ENCODE measurements around the gene SYNPO2. TPM values are rescaled to one million over a fixed set of nuclear protein-coding genes. Genes with fewer than 3 reads are reported as not detected.

Gene SYNPO2
- total RNA-seq, 2 donors from 2014 or later: 0.17 to 0.36 TPM

DNA sequence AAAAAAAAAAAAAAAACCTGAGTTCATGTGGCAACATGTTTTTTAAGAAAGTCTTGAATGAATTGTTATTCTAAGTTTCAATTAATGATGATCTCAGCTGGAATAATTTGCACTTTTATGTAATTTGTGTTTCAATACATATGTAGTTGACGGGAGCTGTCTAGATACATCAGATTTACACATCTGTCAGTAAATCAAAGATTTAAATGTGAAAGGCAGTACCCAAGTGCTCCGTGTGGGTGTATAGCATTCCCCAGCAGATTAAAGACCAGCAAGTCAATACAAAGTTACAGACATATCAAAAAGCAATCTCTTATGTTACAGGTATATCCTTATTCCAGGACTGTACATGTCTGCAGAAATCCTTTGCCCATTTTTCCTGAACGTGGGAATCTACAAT lies 35.2 kb downstream of the SYNPO2 start:
- ATAC-seq (no peak), DNase-seq (ENCODE audit: low spot score) (no peak)
- H3K27ac Mint-ChIP-seq: no peak overlapping the region
- H3K4me3 Mint-ChIP-seq: no peak overlapping the region
- no peaks in the 10 kb centered on the region for H3K4me1 Mint-ChIP-seq (ENCODE audit: low read depth in 2 of 2)
- H3K36me3 Mint-ChIP-seq: no peaks in the 10 kb centered on the region
- no peaks in the 10 kb centered on the region for H3K9me3 Mint-ChIP-seq
- peaks cover 25 to 26% of the 10 kb centered on the region in 2 donors for H3K27me3 Mint-ChIP-seq

DNA sequence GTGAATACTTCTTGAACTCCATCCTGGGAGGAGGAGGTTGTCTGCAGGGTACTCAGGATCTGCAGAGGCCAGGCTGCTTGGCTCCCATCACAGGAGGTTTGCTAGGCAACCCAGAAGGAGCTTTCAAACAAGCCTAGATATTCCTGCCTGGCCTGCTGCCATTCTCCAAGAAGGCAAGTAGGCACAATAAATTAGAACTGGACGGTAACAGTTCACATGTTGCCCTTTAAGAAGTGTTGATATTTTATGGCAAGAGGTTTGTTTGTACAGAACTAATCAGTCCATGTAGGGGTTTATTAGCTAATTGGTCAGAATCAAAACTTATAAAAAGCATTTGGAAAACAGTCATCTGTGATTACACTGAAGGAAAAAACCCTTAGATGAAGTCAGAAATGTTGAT lies 39.3 kb downstream of the SYNPO2 start:
- Mint-ChIP-seq H3K4me3 (no peak overlapping the region), H3K36me3 (no peaks in the 10 kb centered on the region), H3K4me1 (ENCODE audit: low read depth in 2 of 2) (no peaks in the 10 kb centered on the region), H3K27ac (no peak overlapping the region), H3K9me3 (no peaks in the 10 kb centered on the region), H3K27me3 (peaks cover 8 to 11% of the 10 kb centered on the region in 2 donors)
- DNase-seq (ENCODE audit: low spot score): no peak
- ATAC-seq: no peak

DNA sequence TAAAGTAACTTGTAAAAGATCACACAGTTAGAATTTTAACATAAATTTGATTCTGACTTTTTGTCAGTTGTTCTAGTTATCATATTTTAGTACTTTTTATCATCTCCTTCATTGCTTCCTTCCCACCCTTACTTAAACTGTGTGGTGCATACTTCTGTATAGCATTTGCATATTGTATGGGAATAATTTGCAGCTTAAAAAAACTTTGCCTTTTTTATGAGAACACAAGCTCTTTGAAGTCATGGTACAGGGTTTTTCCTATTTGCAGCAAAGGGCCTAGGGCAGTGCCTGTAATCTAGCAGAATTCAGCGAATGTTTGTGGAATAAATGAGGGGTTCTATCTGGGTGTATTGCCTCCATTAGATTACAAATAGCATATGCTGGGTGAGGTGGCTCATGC lies 41.6 kb downstream of the SYNPO2 start:
- ATAC-seq (no peak), DNase-seq (ENCODE audit: low spot score) (no peak)
- Mint-ChIP-seq H3K27ac (no peak overlapping the region), H3K4me3 (no peak overlapping the region), H3K4me1 (ENCODE audit: low read depth in 2 of 2) (no peaks in the 10 kb centered on the region), H3K9me3 (no peaks in the 10 kb centered on the region), H3K36me3 (no peaks in the 10 kb centered on the region), H3K27me3 (peaks cover 9 to 15% of the 10 kb centered on the region in 2 donors)

DNA sequence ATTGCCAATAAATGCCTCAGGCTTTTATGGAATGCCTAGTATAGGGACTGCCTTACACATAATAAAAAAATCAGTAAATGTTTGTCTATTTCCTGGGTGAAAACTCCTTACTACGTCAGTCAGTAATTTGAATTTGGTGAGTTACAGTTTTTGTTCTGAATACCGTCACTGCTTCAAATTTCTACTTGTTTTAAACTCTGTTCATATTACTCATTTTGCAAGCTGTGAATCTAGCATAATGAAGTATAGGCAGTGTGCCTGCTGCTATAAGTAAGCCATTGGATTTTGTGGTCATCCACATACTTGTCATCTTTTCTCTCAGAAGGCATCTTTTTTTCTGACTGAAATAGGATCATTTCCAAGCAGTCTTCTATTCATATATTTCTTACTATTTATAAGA lies 43.1 kb downstream of the SYNPO2 start:
- H3K36me3 Mint-ChIP-seq: no peaks in the 10 kb centered on the region
- no peak for ATAC-seq

DNA sequence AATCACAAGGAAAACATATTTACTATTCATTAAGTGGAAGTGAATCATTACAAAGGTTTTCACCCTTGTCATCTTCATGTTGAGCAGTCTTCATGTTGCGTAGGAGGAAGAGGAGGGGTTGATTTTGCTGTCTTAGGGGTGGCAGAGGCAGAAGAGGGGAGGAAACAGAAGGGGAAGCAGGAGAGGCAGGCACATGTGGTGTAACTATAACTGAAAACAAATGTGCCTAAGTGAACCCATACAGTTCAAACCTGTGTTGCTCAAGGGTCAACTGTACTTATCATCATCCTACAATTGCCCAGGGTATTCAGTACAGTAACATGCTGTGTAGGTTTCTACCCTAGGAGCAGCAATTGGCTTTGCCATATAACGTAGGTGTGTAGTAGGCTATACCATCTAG lies 47.2 kb downstream of the SYNPO2 start:
- Mint-ChIP-seq H3K27ac (no peak overlapping the region), H3K4me3 (no peak overlapping the region), H3K27me3 (peaks cover 10 to 14% of the 10 kb centered on the region in 2 donors), H3K9me3 (no peaks in the 10 kb centered on the region), H3K36me3 (no peaks in the 10 kb centered on the region), H3K4me1 (ENCODE audit: low read depth in 2 of 2) (no peaks in the 10 kb centered on the region)
- ATAC-seq (no peak), DNase-seq (ENCODE audit: low spot score) (no peak)

More for the DNA sequence above, 43.1 kb downstream of the SYNPO2 start:
- Mint-ChIP-seq H3K4me3 (no peak overlapping the region), H3K27me3 (peaks cover 7 to 15% of the 10 kb centered on the region in 2 donors), H3K4me1 (ENCODE audit: low read depth in 2 of 2) (no peaks in the 10 kb centered on the region), H3K27ac (no peak overlapping the region), H3K9me3 (no peaks in the 10 kb centered on the region)
- DNase-seq (ENCODE audit: low spot score): no peak

DNA sequence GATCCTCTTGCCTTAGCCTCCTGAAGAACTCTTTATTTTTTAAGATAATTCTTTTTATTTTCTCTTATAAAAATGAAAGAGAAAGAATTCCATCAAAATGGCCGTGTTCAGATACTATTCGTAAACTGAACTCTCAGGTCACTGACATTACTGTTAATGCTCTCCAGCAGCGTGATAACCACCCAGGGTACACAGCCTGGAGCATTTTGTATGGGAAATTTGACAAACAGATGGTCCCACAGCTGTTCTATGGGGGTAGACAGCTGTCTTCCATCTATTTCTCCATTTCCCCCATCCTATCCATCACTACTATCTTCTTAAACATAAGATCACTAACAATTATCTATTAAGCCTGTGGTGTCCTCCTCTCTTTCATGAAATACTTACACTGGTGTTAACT lies 47.8 kb downstream of the SYNPO2 start:
- ATAC-seq: no peak
- Mint-ChIP-seq H3K27ac (no peak overlapping the region), H3K27me3 (peaks cover 16 to 20% of the 10 kb centered on the region in 2 donors), H3K9me3 (no peaks in the 10 kb centered on the region), H3K4me3 (no peak overlapping the region), H3K36me3 (no peaks in the 10 kb centered on the region), H3K4me1 (ENCODE audit: low read depth in 2 of 2) (no peaks in the 10 kb centered on the region)
- no peak for DNase-seq (ENCODE audit: low spot score)

DNA sequence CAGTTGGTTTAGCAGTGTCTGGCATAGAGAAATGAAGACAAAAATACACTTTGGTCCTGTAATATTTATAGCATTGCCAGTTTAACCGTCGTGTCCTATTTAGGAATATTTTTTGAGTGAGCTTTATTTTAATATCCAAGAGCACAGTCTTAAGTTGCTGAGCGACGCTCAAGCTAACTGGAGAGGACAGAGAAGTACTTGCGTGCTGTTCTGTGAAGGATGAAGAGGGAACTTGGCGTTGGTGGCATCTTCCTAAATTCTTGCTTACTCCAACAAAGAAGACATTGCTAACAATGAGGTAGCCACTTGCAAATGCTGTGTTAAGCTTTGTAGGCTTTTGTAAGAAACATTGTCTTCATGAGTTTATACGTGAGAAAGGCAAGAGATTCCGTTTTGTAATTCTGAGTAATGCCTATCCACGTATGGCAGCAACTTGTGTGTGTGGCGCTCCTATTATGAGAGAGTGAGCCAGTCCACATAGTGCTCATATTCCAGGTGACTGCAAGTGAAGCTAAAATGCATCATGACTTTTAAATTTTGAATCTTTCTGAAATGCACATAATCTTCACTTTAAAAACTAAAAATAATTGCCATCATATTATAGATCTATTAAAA lies 50.6 kb downstream of the SYNPO2 start:
- peaks cover 20 to 22% of the 10 kb centered on the region in 2 donors for H3K27me3 Mint-ChIP-seq
- H3K4me3 Mint-ChIP-seq: no peak overlapping the region
- H3K9me3 Mint-ChIP-seq: no peaks in the 10 kb centered on the region
- no peaks in the 10 kb centered on the region for H3K36me3 Mint-ChIP-seq
- no peaks in the 10 kb centered on the region for H3K4me1 Mint-ChIP-seq (ENCODE audit: low read depth in 2 of 2)
- H3K27ac Mint-ChIP-seq: no peak overlapping the region
- DNase-seq (ENCODE audit: low spot score): no peak
- ATAC-seq: no peak

DNA sequence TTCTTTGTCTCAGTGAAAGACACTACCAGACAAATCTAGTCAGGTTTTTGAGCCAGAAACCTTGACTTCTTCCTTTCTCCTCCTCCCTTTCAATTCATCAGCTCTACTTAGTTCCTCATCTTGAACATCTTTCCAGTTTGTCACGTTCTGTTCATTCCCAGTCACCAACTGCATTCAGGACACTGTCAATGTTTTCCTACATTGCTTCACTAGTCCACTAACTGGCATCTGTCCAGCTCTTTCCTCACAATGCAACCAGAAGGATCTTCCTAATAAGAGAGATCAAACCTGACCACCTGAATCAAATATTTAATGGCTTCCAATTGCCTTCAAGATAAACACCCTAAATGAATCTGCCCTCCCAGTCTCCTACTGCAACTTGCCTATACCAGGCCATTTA lies 52.5 kb downstream of the SYNPO2 start:
- Mint-ChIP-seq H3K27me3 (peaks cover 19 to 20% of the 10 kb centered on the region in 2 donors), H3K9me3 (no peaks in the 10 kb centered on the region), H3K4me3 (no peak overlapping the region), H3K4me1 (ENCODE audit: low read depth in 2 of 2) (no peaks in the 10 kb centered on the region), H3K36me3 (no peaks in the 10 kb centered on the region), H3K27ac (no peak overlapping the region)
- no peak for DNase-seq (ENCODE audit: low spot score)
- ATAC-seq: no peak

DNA sequence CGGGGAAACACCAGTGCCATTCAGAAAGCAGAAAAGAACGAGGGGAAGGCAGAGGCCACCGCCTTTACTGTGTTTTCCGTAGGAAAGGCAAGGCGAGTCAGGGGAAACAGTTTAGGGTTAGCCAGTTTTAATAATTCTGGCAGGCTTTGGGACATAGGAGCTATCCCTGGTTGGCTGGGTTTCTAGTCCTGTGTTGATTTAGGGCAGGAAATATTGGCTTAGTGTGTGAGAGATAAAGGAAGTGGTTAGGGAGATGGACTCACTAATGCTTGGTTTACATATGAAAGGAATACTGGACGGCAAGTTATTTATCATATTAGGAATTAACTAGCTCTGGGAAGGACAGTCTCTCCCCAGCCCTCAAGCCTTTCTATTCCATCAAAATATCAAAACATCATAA lies 53.1 kb downstream of the SYNPO2 start:
- H3K36me3 Mint-ChIP-seq: no peaks in the 10 kb centered on the region
- no peaks in the 10 kb centered on the region for H3K4me1 Mint-ChIP-seq (ENCODE audit: low read depth in 2 of 2)
- no peak for ATAC-seq
- H3K4me3 Mint-ChIP-seq: no peak overlapping the region
- H3K9me3 Mint-ChIP-seq: no peaks in the 10 kb centered on the region
- H3K27ac Mint-ChIP-seq: no peak overlapping the region
- H3K27me3 Mint-ChIP-seq: peaks cover 19 to 21% of the 10 kb centered on the region in 2 donors
- no peak for DNase-seq (ENCODE audit: low spot score)

DNA sequence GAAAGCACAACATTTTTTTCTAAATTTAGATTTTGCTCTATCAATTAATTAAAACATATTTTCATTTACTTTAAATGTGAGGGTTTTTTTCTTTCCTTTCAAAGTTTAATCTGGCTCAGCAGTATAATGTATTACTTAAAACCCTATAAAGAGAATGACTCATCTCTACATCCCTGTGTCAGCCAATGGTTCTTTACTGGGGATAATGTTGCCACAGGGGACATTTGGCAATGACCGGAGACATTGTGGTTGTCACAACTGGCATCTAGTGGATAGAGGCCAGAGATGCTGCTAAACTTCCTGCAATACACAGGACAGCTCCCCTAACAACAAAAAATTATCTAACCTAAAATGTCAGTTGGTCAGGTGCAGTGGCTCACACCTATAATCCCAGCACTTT lies 53.8 kb downstream of the SYNPO2 start:
- no peaks in the 10 kb centered on the region for H3K4me1 Mint-ChIP-seq (ENCODE audit: low read depth in 2 of 2)
- no peak overlapping the region for H3K4me3 Mint-ChIP-seq
- H3K9me3 Mint-ChIP-seq: no peaks in the 10 kb centered on the region
- peaks cover 16 to 26% of the 10 kb centered on the region in 2 donors for H3K27me3 Mint-ChIP-seq
- no peak for DNase-seq (ENCODE audit: low spot score)
- H3K36me3 Mint-ChIP-seq: no peaks in the 10 kb centered on the region
- H3K27ac Mint-ChIP-seq: no peak overlapping the region
- ATAC-seq: no peak

DNA sequence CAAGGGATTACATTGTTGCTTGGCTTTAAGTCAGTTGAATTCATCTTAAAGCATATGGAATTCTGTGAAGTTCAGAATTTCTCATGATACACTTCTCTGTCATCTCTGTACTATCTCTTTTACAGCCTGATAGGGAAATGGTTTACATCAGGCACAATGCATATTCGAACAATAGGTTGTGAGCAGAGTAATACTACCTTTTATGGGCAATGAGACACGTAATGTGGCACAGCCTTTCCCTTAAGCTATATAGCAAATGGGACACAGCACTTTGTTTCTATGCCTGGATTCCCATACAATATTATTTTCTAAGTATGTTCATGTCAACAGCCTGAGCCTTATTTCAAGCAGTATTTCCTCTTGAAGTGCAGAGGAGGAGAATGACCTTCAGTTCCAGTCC lies 58.4 kb downstream of the SYNPO2 start:
- Mint-ChIP-seq H3K4me3 (no peak overlapping the region), H3K36me3 (no peaks in the 10 kb centered on the region), H3K27me3 (peaks cover 2 to 7% of the 10 kb centered on the region in 2 donors), H3K9me3 (no peaks in the 10 kb centered on the region), H3K4me1 (ENCODE audit: low read depth in 2 of 2) (no peaks in the 10 kb centered on the region), H3K27ac (no peak overlapping the region)
- DNase-seq (ENCODE audit: low spot score) (no peak), ATAC-seq (no peak)

DNA sequence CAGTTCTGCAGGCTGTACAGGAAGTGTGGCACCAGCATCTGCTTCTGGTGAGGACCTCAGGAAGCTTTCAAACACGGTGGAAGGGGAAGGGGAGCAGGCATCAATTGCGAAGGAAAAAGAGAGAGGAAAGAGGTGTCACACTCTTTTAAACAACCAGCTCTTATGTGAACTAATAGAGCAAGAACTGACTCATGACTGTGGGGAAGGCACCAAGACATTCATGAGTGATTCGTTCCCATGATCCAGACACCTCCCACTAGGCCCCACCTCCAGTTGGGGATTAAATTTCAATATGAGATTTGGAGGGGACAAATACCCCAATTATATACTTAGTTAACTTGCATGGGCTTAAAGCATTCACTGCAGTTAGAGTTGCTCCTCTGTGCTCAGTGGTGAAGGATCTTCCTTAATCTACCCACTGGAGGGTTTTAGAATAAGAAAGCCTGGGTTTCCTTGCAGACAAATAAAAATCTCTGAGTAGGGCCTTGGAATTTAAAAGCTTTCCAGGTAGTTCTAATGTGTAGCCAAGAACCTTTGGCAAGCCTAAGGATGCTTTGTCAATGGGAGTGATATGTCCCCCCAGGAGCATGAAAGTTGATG lies 60.0 kb downstream of the SYNPO2 start:
- H3K27ac Mint-ChIP-seq: no peak overlapping the region
- H3K4me1 Mint-ChIP-seq (ENCODE audit: low read depth in 2 of 2): no peaks in the 10 kb centered on the region
- H3K36me3 Mint-ChIP-seq: no peaks in the 10 kb centered on the region
- H3K9me3 Mint-ChIP-seq: no peaks in the 10 kb centered on the region
- peaks cover 2 to 7% of the 10 kb centered on the region in 2 donors for H3K27me3 Mint-ChIP-seq
- H3K4me3 Mint-ChIP-seq: no peak overlapping the region
- ATAC-seq (no peak), DNase-seq (ENCODE audit: low spot score) (no peak)

DNA sequence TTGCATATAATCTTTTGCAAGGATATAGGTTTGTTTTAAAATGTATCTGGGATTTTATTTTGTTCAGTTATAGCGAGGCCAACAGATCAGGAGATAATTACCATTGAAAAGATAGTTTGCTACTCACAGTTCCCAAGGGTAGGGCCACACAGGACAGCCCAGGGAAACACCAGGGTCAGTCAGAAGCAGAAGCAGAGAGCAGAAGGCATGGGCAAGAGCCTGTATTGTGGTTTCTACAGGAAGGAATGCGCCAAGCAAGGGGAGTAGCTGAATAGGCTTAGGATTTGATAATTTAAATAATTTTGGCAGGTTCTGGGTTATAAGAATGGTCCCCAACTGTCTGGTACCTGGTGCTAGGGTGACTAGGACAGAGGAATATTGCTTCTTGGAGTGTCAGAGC lies 61.6 kb downstream of the SYNPO2 start:
- no peak for DNase-seq (ENCODE audit: low spot score)
- Mint-ChIP-seq H3K27me3 (peaks cover 4 to 15% of the 10 kb centered on the region in 2 donors), H3K36me3 (no peaks in the 10 kb centered on the region), H3K27ac (no peak overlapping the region), H3K9me3 (no peaks in the 10 kb centered on the region), H3K4me3 (no peak overlapping the region), H3K4me1 (ENCODE audit: low read depth in 2 of 2) (no peaks in the 10 kb centered on the region)
- ATAC-seq: no peak

DNA sequence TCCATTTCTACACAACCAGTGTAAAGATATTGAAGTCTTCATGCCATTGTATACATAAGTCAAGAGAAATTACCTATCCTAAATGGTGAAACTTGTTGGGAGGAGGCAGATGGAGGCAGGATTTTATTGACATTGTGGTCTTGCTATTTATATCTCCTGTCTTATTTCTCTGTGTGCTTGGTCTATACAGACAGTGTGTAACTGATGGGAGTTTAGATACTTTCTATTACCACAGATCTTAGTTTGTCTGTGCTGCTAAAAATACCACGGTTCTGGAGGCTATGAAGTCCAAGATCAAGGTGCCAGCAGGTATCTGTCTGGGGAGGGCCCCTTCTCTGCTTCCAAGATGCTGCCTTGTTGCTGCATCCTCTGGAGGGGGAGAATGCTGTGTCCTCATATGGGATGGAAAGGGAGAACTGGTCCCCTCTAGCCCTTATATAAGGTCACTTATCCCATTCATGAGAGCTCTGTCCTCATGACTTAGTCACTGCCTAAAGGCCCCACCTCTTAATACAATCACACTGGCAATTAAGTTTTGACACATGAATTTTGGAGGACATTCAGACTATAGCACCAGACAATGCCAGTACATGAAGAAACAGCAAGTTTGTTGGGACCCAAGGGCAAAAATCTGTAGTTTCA lies 62.4 kb downstream of the SYNPO2 start:
- peaks cover 4 to 15% of the 10 kb centered on the region in 2 donors for H3K27me3 Mint-ChIP-seq
- ATAC-seq: no peak

More for the DNA sequence above, 62.4 kb downstream of the SYNPO2 start:
- no peak overlapping the region for H3K27ac Mint-ChIP-seq
- no peak overlapping the region for H3K4me3 Mint-ChIP-seq
- no peaks in the 10 kb centered on the region for H3K36me3 Mint-ChIP-seq
- no peak for DNase-seq (ENCODE audit: low spot score)
- no peaks in the 10 kb centered on the region for H3K9me3 Mint-ChIP-seq
- no peaks in the 10 kb centered on the region for H3K4me1 Mint-ChIP-seq (ENCODE audit: low read depth in 2 of 2)
